A549 (cell line): Measurements from ENCODE around the gene CARMIL1. TPM values are rescaled to one million over a fixed set of nuclear protein-coding genes. Genes with fewer than 3 reads are reported as not detected.

ENCODE experiments used
- ATAC-seq, 2 experiments: fragments of 200-7000 bp in 1 of 2; fragments of >200 bp in 1 of 2; cut with Nextera tagmentation in 1 of 2; cut with Tn5 transposase in 1 of 2; 3 replicates each; pipeline versions ENCODE4 v1.8.0 to v1.9.1; 2018 to 2020; ENCODE audit warnings: mild to moderate bottlenecking in 1 of 2, moderate library complexity in 1 of 2
- CTCF ChIA-PET: fragments of 300-600 bp; sonication (Branson Sonifier 250); formaldehyde crosslinking; extraction: SDS; loops from one replicate; lab custom pipeline; 2021; ENCODE audit warnings: antibody characterized with exemption, inconsistent platforms; lab: Yijun Ruan, JAX
- POLR2A ChIA-PET: fragments of 350-600 bp; formaldehyde crosslinking; extraction: SDS; loops from one replicate; lab custom pipeline; 2021; ENCODE audit warnings: antibody characterized with exemption, inconsistent platforms; lab: Yijun Ruan, JAX
- DNase-seq, 2 experiments: peaks; one replicate each; pipeline versions ENCODE4 v3.0.0 to v3.0.0-alpha.2; 2011 to 2016; ENCODE audit warnings: low read depth in 1 of 2, low spot score in 1 of 2
- FAIRE-seq: peaks from 2 replicates; lab custom pipeline; 2011; peaks lifted over from hg19 to GRCh38; lab: Jason Lieb, UNC
- H3K27ac ChIP-seq, 2 experiments: fragments of >200 bp; sonication (Bioruptor Twin); formaldehyde crosslinking; 3 replicates each; pipeline ENCODE4 v1.5.1; 2016 to 2017
- H3K4me1 ChIP-seq: fragments of >200 bp; sonication (Bioruptor Twin); formaldehyde crosslinking; 3 replicates; pipeline ENCODE4 v1.6.1; 2016
- H3K4me2 ChIP-seq: fragments of >200 bp; sonication (Bioruptor Twin); formaldehyde crosslinking; 3 replicates; pipeline ENCODE4 v1.6.1; 2016
- H3K4me3 ChIP-seq: fragments of >200 bp; sonication (Bioruptor Twin); formaldehyde crosslinking; 3 replicates; pipeline ENCODE4 v1.5.1; 2016
- H3K9me3 ChIP-seq: fragments of >200 bp; sonication (Bioruptor Twin); formaldehyde crosslinking; 3 replicates; pipeline ENCODE4 v1.6.1; 2016
- CBX8 ChIP-seq: fragments of 200-600 bp; sonication (generic); IDR thresholded peaks from 2 replicates; pipeline ENCODE4 v1.6.1; 2016
- ESRRA ChIP-seq: fragments of 150-350 bp; IDR thresholded peaks from 2 replicates; pipeline ENCODE4 v1.6.1; 2014; ENCODE audit warnings: mild to moderate bottlenecking, low read length, borderline replicate concordance
- FOXS1 ChIP-seq: fragments of 250-450 bp; sonication (Bioruptor Pico); IDR thresholded peaks from 2 replicates; pipeline ENCODE4 v1.5.0; 2020; ENCODE audit warnings: mild to moderate bottlenecking, moderate library complexity
- HOXA7 ChIP-seq: fragments of 250-450 bp; sonication (Bioruptor Pico); IDR thresholded peaks from 2 replicates; pipeline ENCODE4 v1.5.0; 2020; ENCODE audit warnings: mild to moderate bottlenecking, moderate library complexity
- KDM5A ChIP-seq: fragments of 200-600 bp; sonication (generic); IDR thresholded peaks from 2 replicates; pipeline ENCODE4 v1.6.1; 2016; ENCODE audit warnings: antibody characterized with exemption, mild to moderate bottlenecking
- MAFK ChIP-seq: fragments of 450-650 bp; IDR thresholded peaks from 2 replicates; pipeline ENCODE4 v1.6.1; 2014; ENCODE audit not compliant: partially characterized antibody
- NPAS2 ChIP-seq: fragments of 250-450 bp; sonication (Bioruptor Pico); IDR thresholded peaks from 2 replicates; pipeline ENCODE4 v1.8.0; 2022; ENCODE audit warnings: mild to moderate bottlenecking, moderate library complexity, borderline replicate concordance
- PHF8 ChIP-seq: fragments of 200-600 bp; sonication (generic); IDR thresholded peaks from 2 replicates; pipeline ENCODE4 v1.6.1; 2016; ENCODE audit warnings: low read depth, mild to moderate bottlenecking, antibody characterized with exemption, moderate library complexity, borderline replicate concordance
- POLR2A ChIP-seq: IDR thresholded peaks from 2 replicates; pipeline ENCODE4 v1.6.1; 2012; ENCODE audit warnings: mild to moderate bottlenecking, low read length
- POLR2AphosphoS2 ChIP-seq: conservative IDR thresholded peaks from 2 replicates; pipeline ENCODE4 v1.6.1; 2012; ENCODE audit warnings: low read length, improper control_type of control experiment, inconsistent platforms
- RCOR1 ChIP-seq: fragments of 150-350 bp; IDR thresholded peaks from 2 replicates; pipeline ENCODE4 v1.6.1; 2014; ENCODE audit warnings: antibody characterized with exemption, low read length, low read depth
- SMC3 ChIP-seq: fragments of >200 bp; sonication (Bioruptor Twin); formaldehyde crosslinking; IDR thresholded peaks from 3 replicates; pipeline ENCODE4 v1.6.1; 2018; ENCODE audit warnings: inconsistent platforms
- ZC3H11A ChIP-seq: fragments of 450-650 bp; IDR thresholded peaks from 2 replicates; pipeline ENCODE4 v1.6.1; 2014; ENCODE audit warnings: antibody characterized with exemption, mild to moderate bottlenecking
- ZNF302 ChIP-seq: fragments of 250-450 bp; sonication (Bioruptor Pico); IDR thresholded peaks from 2 replicates; pipeline ENCODE4 v1.9.0; 2021; ENCODE audit warnings: inconsistent platforms, mild to moderate bottlenecking, moderate library complexity
- WGBS: methylation state at CpG from one replicate; pipeline ENCODE4 v1.1.6; 2017; ENCODE audit errors: missing lambda C conversion rate; 5-methylcytosine and 5-hydroxymethylcytosine counted together
- polyA plus RNA-seq, 4 experiments: library from polyadenylated mRNA; depleted of rRNA in 3 of 4; stranded (reverse); fragments of >200 nt; fragmentation: RNase III in 1 of 4; extraction: RNeasy Plus Mini Kit Qiagen cat#74134 plus additional on column Dnase treatment in 1 of 4; gene quantifications; 2 replicates in 3 of 4; 3 replicates in 1 of 4; pipeline ENCODE4 v1.2.3, GENCODE V29; 2011 to 2017
- TF ChIP-seq, protein P1 (sequence below): IDR thresholded peaks from 2 replicates; pipeline ENCODE4 v1.6.1; 2012
- TF ChIP-seq, protein P2 (sequence below): fragments of 150-350 bp; IDR thresholded peaks from 2 replicates; pipeline ENCODE4 v1.6.1; 2014; ENCODE audit warnings: low read depth, mild to moderate bottlenecking, low read length
- TF ChIP-seq, protein P3 (sequence below): fragments of >200 bp; sonication (Bioruptor Twin); formaldehyde crosslinking; IDR thresholded peaks from 3 replicates; pipeline ENCODE4 v1.5.1; 2016
- TF ChIP-seq, protein P4 (sequence below): fragments of 250-450 bp; sonication (Bioruptor Pico); IDR thresholded peaks from 2 replicates; pipeline ENCODE4 v1.5.0; 2021; ENCODE audit warnings: mild to moderate bottlenecking, moderate library complexity, borderline replicate concordance
- TF ChIP-seq, protein P5 (sequence below): fragments of 250-450 bp; sonication (Bioruptor Pico); IDR thresholded peaks from 2 replicates; pipeline ENCODE4 v1.5.0; 2020; ENCODE audit warnings: low read depth, mild to moderate bottlenecking, moderate library complexity

The CARMIL1 gene
- polyA plus RNA-seq, 2 of the 4 experiments (the other 2 are of a cell fraction) = 11.5 to 11.8 TPM

DNA sequence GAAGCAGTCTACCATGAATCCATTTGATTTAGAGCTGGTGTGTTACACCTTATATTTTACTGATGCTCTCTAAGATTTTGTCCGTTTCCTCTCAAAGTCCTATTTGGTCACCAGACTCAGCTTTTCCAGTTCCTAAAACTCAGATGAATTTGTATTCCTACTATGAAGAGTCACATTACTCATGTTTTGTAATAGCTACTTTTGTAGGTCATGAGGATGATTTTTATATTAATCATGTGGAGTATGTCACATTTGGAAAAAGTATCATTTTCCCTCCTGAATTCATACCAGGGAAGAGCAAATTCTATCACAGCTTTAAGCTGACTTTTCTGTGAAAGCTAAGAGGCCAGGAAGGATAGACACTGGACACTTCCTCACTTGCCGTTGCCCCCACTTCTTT lies 232.2 kb downstream of the CARMIL1 start:
- no peak overlapping the region for H3K4me2 ChIP-seq
- ATAC-seq = no peak
- no peak for FAIRE-seq
- no peak for DNase-seq
- H3K4me1 ChIP-seq = no peaks in the 10 kb centered on the region
- no peak overlapping the region for H3K4me3 ChIP-seq
- no peak for TF ChIP-seq POLR2AphosphoS2
- POLR2A ChIA-PET = no interaction called here
- H3K27ac ChIP-seq = no peak overlapping the region
- WGBS = 55% methylated on average over 2 of the region's 2 CpGs
- CTCF ChIA-PET = interaction anchor here (0.6 to 1.7 kb wide), 3 partner anchors 21 to 255 kb away, joined by 4 to 6 read pairs (median 4); no protein-coding TSS in a partner anchor
- H3K9me3 ChIP-seq = no peaks in the 10 kb centered on the region

DNA sequence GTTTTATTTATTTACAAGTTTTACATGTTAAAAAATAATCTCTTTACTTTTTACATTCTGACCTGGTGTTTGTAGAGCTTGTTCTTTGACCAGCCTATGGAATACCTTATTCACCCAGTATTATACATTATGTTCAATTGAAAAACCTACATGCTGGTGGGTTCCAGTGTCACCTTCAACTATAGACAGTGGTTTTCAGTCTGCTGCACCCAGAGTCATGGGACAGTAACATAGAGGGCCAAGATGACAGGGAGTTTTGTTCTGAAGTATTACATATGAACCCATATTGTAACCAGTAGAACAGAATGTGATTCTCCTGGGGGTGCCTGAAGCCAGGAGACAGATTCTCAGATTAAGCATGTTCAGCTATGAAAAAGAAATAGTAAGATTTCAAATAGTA lies 233.4 kb downstream of the CARMIL1 start:
- FAIRE-seq (no peak), DNase-seq (no peak), ATAC-seq (no peak)
- no peak overlapping the region for H3K4me3 ChIP-seq
- no peak overlapping the region for H3K27ac ChIP-seq
- H3K4me2 ChIP-seq = no peak overlapping the region
- H3K9me3 ChIP-seq = no peaks in the 10 kb centered on the region
- ChIA-PET POLR2A (interaction anchor here (0.6 kb wide), 1 partner anchor 9 kb away, joined by 11 read pairs; no protein-coding TSS in a partner anchor), CTCF (interaction anchor here (1.1 to 1.7 kb wide), 2 partner anchors 22 to 234 kb away, joined by 3 to 6 read pairs; partner anchors contain the start of gene CARMIL1)
- TF ChIP-seq, protein P1, sequence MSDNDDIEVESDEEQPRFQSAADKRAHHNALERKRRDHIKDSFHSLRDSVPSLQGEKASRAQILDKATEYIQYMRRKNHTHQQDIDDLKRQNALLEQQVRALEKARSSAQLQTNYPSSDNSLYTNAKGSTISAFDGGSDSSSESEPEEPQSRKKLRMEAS = no peak
- TF ChIP-seq ESRRA = no peak
- TF ChIP-seq, protein P2, sequence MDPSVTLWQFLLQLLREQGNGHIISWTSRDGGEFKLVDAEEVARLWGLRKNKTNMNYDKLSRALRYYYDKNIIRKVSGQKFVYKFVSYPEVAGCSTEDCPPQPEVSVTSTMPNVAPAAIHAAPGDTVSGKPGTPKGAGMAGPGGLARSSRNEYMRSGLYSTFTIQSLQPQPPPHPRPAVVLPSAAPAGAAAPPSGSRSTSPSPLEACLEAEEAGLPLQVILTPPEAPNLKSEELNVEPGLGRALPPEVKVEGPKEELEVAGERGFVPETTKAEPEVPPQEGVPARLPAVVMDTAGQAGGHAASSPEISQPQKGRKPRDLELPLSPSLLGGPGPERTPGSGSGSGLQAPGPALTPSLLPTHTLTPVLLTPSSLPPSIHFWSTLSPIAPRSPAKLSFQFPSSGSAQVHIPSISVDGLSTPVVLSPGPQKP = no peak
- TF ChIP-seq, protein P3, sequence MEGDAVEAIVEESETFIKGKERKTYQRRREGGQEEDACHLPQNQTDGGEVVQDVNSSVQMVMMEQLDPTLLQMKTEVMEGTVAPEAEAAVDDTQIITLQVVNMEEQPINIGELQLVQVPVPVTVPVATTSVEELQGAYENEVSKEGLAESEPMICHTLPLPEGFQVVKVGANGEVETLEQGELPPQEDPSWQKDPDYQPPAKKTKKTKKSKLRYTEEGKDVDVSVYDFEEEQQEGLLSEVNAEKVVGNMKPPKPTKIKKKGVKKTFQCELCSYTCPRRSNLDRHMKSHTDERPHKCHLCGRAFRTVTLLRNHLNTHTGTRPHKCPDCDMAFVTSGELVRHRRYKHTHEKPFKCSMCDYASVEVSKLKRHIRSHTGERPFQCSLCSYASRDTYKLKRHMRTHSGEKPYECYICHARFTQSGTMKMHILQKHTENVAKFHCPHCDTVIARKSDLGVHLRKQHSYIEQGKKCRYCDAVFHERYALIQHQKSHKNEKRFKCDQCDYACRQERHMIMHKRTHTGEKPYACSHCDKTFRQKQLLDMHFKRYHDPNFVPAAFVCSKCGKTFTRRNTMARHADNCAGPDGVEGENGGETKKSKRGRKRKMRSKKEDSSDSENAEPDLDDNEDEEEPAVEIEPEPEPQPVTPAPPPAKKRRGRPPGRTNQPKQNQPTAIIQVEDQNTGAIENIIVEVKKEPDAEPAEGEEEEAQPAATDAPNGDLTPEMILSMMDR = no peak
- TF ChIP-seq FOXS1 = no peak
- TF ChIP-seq, protein P4, sequence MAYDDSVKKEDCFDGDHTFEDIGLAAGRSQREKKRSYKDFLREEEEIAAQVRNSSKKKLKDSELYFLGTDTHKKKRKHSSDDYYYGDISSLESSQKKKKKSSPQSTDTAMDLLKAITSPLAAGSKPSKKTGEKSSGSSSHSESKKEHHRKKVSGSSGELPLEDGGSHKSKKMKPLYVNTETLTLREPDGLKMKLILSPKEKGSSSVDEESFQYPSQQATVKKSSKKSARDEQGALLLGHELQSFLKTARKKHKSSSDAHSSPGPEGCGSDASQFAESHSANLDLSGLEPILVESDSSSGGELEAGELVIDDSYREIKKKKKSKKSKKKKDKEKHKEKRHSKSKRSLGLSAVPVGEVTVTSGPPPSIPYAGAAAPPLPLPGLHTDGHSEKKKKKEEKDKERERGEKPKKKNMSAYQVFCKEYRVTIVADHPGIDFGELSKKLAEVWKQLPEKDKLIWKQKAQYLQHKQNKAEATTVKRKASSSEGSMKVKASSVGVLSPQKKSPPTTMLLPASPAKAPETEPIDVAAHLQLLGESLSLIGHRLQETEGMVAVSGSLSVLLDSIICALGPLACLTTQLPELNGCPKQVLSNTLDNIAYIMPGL (CRISPR knock-in tag) = no peak
- no peak for TF ChIP-seq ZNF302 (CRISPR knock-in tag)
- TF ChIP-seq MAFK = no peak
- TF ChIP-seq HOXA7 (CRISPR knock-in tag) = no peak
- no peak for TF ChIP-seq NPAS2 (CRISPR knock-in tag)
- TF ChIP-seq, protein P5, sequence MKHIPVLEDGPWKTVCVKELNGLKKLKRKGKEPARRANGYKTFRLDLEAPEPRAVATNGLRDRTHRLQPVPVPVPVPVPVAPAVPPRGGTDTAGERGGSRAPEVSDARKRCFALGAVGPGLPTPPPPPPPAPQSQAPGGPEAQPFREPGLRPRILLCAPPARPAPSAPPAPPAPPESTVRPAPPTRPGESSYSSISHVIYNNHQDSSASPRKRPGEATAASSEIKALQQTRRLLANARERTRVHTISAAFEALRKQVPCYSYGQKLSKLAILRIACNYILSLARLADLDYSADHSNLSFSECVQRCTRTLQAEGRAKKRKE (CRISPR knock-in tag) = no peak
- H3K4me1 ChIP-seq = no peaks in the 10 kb centered on the region

DNA sequence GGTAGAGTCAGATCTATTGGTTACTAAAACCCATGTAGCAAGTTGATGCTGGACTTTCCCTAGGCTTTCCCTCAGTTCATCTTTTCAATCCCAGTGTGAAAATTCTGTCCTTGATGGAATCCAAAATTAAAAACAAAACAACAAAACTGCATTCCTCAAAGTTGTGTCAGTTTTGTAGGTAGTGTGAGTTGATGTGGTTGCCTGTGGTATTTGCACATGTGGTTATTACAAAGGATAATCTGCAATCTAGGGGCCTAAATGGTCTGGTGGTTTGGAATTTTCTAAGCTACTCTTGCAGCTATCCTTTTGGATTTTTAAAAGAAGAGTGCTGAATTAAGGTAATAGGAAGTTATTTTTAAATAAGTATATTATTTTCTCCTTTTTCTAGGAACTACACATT lies 240.7 kb downstream of the CARMIL1 start:
- Histone ChIP-seq H3K4me1 (no peaks in the 10 kb centered on the region), H3K4me2 (no peak overlapping the region), H3K4me3 (no peak overlapping the region)
- DNase-seq (no peak), ATAC-seq (no peak), FAIRE-seq (no peak)
- CTCF ChIA-PET = interaction anchor here (0.9 to 1.4 kb wide), 2 partner anchors 30 to 82 kb away, joined by 4 read pairs; no protein-coding TSS in a partner anchor
- POLR2A ChIA-PET = no interaction called here
- no peak for TF ChIP-seq ZC3H11A
- TF ChIP-seq CBX8 = no peak
- TF ChIP-seq POLR2AphosphoS2 = no peak
- TF ChIP-seq PHF8 = no peak
- no peak for TF ChIP-seq MAFK
- no peak for TF ChIP-seq RCOR1
- no peak for TF ChIP-seq KDM5A
- TF ChIP-seq SMC3 = no peak
- no peak for TF ChIP-seq POLR2A
- TF ChIP-seq, all 56 proteins: peak for 0
- no peaks in the 10 kb centered on the region for H3K9me3 ChIP-seq
- no peak overlapping the region for H3K27ac ChIP-seq
